Natural killer cell (primary cell): Measurements from ENCODE around the gene KCTD7. TPM values are rescaled to one million over a fixed set of nuclear protein-coding genes. Genes with fewer than 3 reads are reported as not detected.
"Not testable (repeated sequence)": the region's sequence is repeated elsewhere in the genome, so short reads cannot be mapped to it uniquely, and the experiment has no call there.

Experiments used
- ATAC-seq, 3 donors: fragments of 150-1000 bp in 2 of 3; fragments of 200-7000 bp in 1 of 3; cut with Tn5 transposase; 1 replicate in 1 of 3; 2 replicates in 2 of 3; pipeline ENCODE4 v1.10.0; 2021; ENCODE audit warnings: mild to moderate bottlenecking in 2 of 3, moderate library complexity in 2 of 3
- DNase-seq, 2 donors: peaks; one replicate each; pipeline versions ENCODE4 v3.0.0 to v3.0.0-alpha.2; 2013 to 2021; ENCODE audit warnings: mixed read lengths in 1 of 2
- H3K27ac ChIP-seq: one replicate; pipeline ENCODE4 v1.5.1; 2013; ENCODE audit warnings: mild to moderate bottlenecking, low read length
- H3K27me3 ChIP-seq: one replicate; pipeline ENCODE4 v1.6.1; 2013; ENCODE audit warnings: low read length; ENCODE audit not compliant: control insufficient read depth, insufficient read depth
- H3K36me3 ChIP-seq: one replicate; pipeline ENCODE4 v1.6.1; 2013; ENCODE audit warnings: low read length; ENCODE audit not compliant: control insufficient read depth, insufficient read depth
- H3K4me1 ChIP-seq: one replicate; pipeline ENCODE4 v1.6.1; 2013; ENCODE audit warnings: low read length; ENCODE audit not compliant: control insufficient read depth, insufficient read depth
- H3K4me3 ChIP-seq: one replicate; pipeline ENCODE4 v1.5.1; 2013; ENCODE audit warnings: low read length
- H3K9me3 ChIP-seq: one replicate; pipeline ENCODE4 v1.6.1; 2013; ENCODE audit warnings: low read length; ENCODE audit not compliant: control insufficient read depth, insufficient read depth
- H3K27ac Mint-ChIP-seq, 2 donors: one replicate each; pipeline ENCODE4 v1.8.0; 2022; ENCODE audit warnings: mild to moderate bottlenecking in 2 of 2, mixed read lengths in 2 of 2, moderate library complexity in 1 of 2
- H3K27me3 Mint-ChIP-seq, 2 donors: one replicate each; pipeline ENCODE4 v1.8.0; 2022; ENCODE audit warnings: low read depth in 2 of 2, mixed read lengths in 2 of 2
- H3K36me3 Mint-ChIP-seq: one replicate; pipeline ENCODE4 v1.8.0; 2022; ENCODE audit warnings: mixed read lengths
- H3K4me1 Mint-ChIP-seq, 2 donors: one replicate each; pipeline ENCODE4 v1.8.0; 2022; ENCODE audit warnings: mixed read lengths in 2 of 2
- H3K4me3 Mint-ChIP-seq: one replicate; pipeline ENCODE4 v1.8.0; 2022; ENCODE audit warnings: mild to moderate bottlenecking, moderate library complexity, mixed read lengths
- H3K9me3 Mint-ChIP-seq, 2 donors: one replicate each; pipeline ENCODE4 v1.8.0; 2022; ENCODE audit warnings: mixed read lengths in 2 of 2
- WGBS: methylation state at CpG from one replicate; pipeline ENCODE4 v1.1.7; 2013; ENCODE audit warnings: missing lambda C conversion rate; ENCODE audit not compliant: insufficient coverage; 5-methylcytosine and 5-hydroxymethylcytosine counted together
- intact Hi-C: fragments of 100-400 bp; cut with micrococcal nuclease; formaldehyde crosslinking; loops from one replicate; pipeline ENCODE4 v1.14.2; 2022
- total RNA-seq, 4 donors: library from RNA; stranded (reverse); fragments of 120-200 nt in 1 of 4; gene quantifications; one replicate each; pipeline versions ENCODE4 v1.2.3 to v1.2.4, GENCODE V29; 2013 to 2022
- TF ChIP-seq, protein P1 (sequence below): fragments of 200-600 bp; IDR thresholded peaks from one replicate; pipeline ENCODE4 v1.8.0; 2022; ENCODE audit warnings: antibody characterized with exemption

Gene KCTD7
- total RNA-seq: 10 to 100 TPM; 29.3 to 33.0 (median 31.7) TPM
- 25.0 TPM for total RNA-seq (2013)

DNA sequence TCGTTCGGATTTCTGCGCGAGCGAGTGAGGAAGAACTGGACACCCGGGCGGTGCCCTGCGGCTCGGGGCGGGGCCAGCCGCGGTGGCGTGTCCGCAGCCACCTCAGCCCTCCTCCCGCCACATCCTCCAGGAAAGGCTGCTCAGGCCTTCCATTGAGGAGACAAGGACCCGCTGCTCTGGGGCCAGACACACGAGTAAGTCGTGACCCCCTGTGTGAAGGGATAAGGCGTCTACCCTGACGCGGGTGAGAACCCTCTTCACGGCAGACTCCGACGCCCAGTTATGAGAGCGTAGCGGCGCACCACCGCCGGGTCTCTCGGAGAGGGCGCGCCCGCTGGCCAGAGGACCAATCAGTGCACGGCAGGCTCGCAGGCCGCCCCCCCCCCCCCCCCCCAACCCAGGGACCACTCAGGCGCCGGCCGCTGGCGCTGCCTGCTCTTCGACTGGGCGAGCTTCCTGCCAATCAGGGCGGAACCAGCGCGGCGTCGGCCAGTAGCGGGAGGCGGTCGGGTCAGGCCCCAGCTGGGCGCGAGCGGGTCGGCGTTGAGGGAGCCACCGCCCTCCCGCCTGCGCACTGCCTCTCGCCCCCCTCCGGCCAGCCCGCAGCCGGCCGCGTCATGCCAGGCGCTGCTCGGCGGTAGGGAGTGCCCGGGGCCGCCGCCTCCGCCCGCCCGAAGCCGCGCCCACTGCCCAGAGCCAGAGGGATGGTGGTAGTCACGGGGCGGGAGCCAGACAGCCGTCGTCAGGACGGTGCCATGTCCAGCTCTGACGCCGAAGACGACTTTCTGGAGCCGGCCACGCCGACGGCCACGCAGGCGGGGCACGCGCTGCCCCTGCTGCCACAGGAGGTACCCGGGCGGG, at the start of gene KCTD7:
KCTD7 (plus strand) TSS at position 521 of the 861 bp plus-strand sequence; CDS start at position 705, 184 bp downstream.
- intact Hi-C loops: loop anchor here (1.0 to 2.0 kb wide), 5 partner anchors 26 to 292 kb away; partner anchors contain the start of gene TMEM248
- Mint-ChIP-seq H3K9me3 (no peaks in the 10 kb centered on the region), H3K27ac (peak within 1 kb of the TSS; percentile 77 to 89), H3K27me3 (no peaks in the 10 kb centered on the region), H3K4me3 (peak within 1 kb of the TSS; percentile 88), H3K36me3 (no peaks in the 10 kb centered on the region), H3K4me1 (peaks cover 43 to 45% of the 10 kb centered on the region in 2 donors)
- ATAC-seq (peak; percentile 87 to 96 (median 88)), DNase-seq (peak; percentile 96)
- Histone ChIP-seq H3K4me1 (peaks cover 53% of the 10 kb centered on the region), H3K27ac (peak within 1 kb of the TSS; percentile 90), H3K36me3 (no peaks in the 10 kb centered on the region), H3K9me3 (no peaks in the 10 kb centered on the region), H3K27me3 (no peaks in the 10 kb centered on the region), H3K4me3 (peak within 1 kb of the TSS; percentile 66)
- WGBS: under 1% methylated on average over 81 of the region's 93 CpGs
- TF ChIP-seq, protein P1, sequence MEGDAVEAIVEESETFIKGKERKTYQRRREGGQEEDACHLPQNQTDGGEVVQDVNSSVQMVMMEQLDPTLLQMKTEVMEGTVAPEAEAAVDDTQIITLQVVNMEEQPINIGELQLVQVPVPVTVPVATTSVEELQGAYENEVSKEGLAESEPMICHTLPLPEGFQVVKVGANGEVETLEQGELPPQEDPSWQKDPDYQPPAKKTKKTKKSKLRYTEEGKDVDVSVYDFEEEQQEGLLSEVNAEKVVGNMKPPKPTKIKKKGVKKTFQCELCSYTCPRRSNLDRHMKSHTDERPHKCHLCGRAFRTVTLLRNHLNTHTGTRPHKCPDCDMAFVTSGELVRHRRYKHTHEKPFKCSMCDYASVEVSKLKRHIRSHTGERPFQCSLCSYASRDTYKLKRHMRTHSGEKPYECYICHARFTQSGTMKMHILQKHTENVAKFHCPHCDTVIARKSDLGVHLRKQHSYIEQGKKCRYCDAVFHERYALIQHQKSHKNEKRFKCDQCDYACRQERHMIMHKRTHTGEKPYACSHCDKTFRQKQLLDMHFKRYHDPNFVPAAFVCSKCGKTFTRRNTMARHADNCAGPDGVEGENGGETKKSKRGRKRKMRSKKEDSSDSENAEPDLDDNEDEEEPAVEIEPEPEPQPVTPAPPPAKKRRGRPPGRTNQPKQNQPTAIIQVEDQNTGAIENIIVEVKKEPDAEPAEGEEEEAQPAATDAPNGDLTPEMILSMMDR: no peak

DNA sequence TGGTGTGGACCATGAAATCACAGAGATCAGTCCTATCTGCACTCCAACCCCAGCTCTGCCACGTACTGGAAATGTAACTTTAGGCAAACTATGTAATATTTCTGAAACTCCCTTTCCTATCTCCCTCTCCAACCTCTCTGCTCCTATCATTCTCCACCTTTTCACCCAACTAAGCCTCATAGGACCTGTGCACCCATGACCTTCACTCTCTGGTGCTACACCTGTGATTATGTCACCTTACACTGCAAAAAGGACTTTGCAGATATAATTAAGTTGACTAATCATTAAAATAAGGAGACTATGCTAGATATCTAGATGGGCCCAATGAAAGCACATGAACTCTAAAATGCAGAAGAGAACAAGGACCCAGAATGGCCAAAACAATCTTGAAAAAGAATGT, 48.3 kb upstream of the KCTD7 start:
- H3K27ac ChIP-seq, H3K36me3 ChIP-seq, intact Hi-C loops, H3K4me3 ChIP-seq, H3K4me1 ChIP-seq, DNase-seq, H3K27me3 ChIP-seq, H3K27me3 Mint-ChIP-seq, H3K36me3 Mint-ChIP-seq, H3K4me3 Mint-ChIP-seq, H3K9me3 ChIP-seq, ATAC-seq, H3K27ac Mint-ChIP-seq, H3K9me3 Mint-ChIP-seq: not testable (repeated sequence)
- peaks cover 62% of the 10 kb centered on the region in 2 donors for H3K4me1 Mint-ChIP-seq
- 100% methylated on average over 1 of the region's 1 CpG for WGBS

DNA sequence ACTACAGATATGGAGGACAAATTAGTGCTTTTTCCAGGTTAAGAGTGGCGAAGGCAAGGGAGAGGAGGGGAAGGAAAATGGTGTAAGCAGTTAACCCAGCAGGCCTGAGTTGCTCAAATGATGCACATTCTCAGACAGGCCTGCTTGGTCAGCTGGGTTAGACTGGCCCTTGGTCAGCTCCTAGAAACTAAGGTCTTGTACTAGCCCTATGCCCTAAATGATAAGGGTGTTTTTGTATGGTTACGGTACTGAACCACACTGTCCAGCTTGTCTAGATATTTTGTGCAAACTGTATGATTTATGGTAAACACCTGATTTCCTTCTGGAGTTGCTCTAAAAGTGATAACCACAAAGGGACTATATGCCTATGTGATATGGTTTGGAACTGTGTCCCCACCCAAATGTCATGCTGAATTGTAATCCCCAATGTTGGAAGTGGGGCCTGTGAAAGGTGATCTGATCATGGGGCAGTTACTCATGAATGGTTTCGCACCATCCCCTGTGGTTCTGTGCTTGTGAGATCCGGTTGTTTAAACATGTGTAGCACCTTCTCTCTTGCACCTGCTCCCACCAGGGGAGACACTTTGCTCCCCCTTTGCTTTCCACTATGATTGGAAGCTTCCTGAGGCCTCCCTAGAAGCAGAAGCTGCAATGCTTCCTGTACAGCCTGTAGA, 45.7 kb upstream of the KCTD7 start:
- H3K27me3 ChIP-seq, DNase-seq, H3K4me3 ChIP-seq, H3K36me3 Mint-ChIP-seq, H3K9me3 Mint-ChIP-seq, intact Hi-C loops, H3K27me3 Mint-ChIP-seq, H3K4me1 ChIP-seq, H3K36me3 ChIP-seq, H3K9me3 ChIP-seq, H3K27ac ChIP-seq: not testable (repeated sequence)
- peaks cover 55 to 62% of the 10 kb centered on the region in 2 donors for H3K4me1 Mint-ChIP-seq
- H3K27ac Mint-ChIP-seq: peak overlapping the region; percentile 76 to 83
- H3K4me3 Mint-ChIP-seq: peak overlapping the region; percentile 47
- WGBS: 98% methylated on average over 3 of the region's 4 CpGs
- ATAC-seq: peak; percentile 55 to 82 (median 71)

DNA sequence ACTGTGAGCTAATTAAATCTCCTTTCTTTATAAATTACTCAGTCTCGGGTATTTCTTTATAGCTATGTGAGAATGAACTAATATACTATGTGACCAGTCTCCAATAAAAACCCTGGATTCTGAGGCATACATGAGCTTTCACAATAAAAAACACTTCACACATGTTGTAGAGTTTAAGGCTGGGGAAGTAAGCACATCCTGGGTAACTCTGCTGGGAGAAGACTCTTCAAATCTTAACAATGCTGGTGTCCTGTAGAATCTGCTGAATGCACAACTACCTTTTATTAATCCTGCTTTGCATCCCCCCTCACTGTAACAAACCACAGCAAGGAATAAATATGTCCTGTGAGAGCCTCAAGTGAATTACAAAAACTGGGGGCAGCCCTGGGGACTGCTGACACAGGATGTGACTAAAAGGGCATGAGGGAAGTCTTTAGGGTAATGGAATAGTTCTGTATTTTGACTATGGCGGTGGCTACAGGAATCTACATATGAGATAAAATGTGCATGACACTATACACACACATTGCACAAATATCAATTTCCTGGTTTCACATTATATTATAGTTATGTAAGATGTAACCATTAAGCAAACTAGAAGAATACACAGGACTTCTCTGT, 45.1 kb upstream of the KCTD7 start:
- ATAC-seq: peak; percentile 38 to 46 (median 41)
- Histone ChIP-seq H3K4me3 (no peak overlapping the region), H3K27ac (no peak overlapping the region), H3K4me1 (no peaks in the 10 kb centered on the region), H3K9me3 (no peaks in the 10 kb centered on the region), H3K27me3 (no peaks in the 10 kb centered on the region), H3K36me3 (peaks cover 4% of the 10 kb centered on the region)
- DNase-seq: no peak
- no peaks in the 10 kb centered on the region for H3K27me3 Mint-ChIP-seq
- intact Hi-C loops: no loop called here
- peak overlapping the region; percentile 76 to 83 for H3K27ac Mint-ChIP-seq
- H3K9me3 Mint-ChIP-seq: no peaks in the 10 kb centered on the region
- TF ChIP-seq, protein P1: no peak
- H3K36me3 Mint-ChIP-seq: no peaks in the 10 kb centered on the region
- peaks cover 51 to 59% of the 10 kb centered on the region in 2 donors for H3K4me1 Mint-ChIP-seq
- WGBS: no CpG with 5 or more reads among the region's 2 CpGs
- peak overlapping the region; percentile 47 for H3K4me3 Mint-ChIP-seq
